ENCODE measurements around the gene PAPSS1. TPM values are rescaled to one million over a fixed set of nuclear protein-coding genes. Genes with fewer than 3 reads are reported as not detected.
"Not testable (repeated sequence)": the region's sequence is repeated elsewhere in the genome, so short reads cannot be mapped to it uniquely, and the experiment has no call there.

The PAPSS1 gene
- total RNA-seq, 6 experiments from 2014 or later: 55.5 to 64.7 (median 62.9) TPM

GRCh38 chr4:107708225-107708624 lies 11.8 kb downstream of the PAPSS1 start:
- no peak overlapping the region for H3K27ac Mint-ChIP-seq

GRCh38 chr4:107705742-107706556 lies 14.1 kb downstream of the PAPSS1 start:
- H3K36me3 Mint-ChIP-seq (ENCODE audit: low read depth): peaks cover 48% of the 10 kb centered on the region
- peaks cover 30% of the 10 kb centered on the region for H3K9me3 Mint-ChIP-seq
- H3K4me1 Mint-ChIP-seq (ENCODE audit: low read depth): peaks cover 29% of the 10 kb centered on the region
- no peak for DNase-seq
- no peak overlapping the region for H3K4me3 Mint-ChIP-seq
- TF ChIP-seq CTCF (IDR thresholded peaks at IDR 0.05): no peak
- H3K27ac Mint-ChIP-seq: no peak overlapping the region
- H3K27me3 Mint-ChIP-seq (ENCODE audit: insufficient read depth): no peaks in the 10 kb centered on the region

More at GRCh38 chr4:107708225-107708624, 11.8 kb downstream of the PAPSS1 start:
- no peak for TF ChIP-seq CTCF (IDR thresholded peaks at IDR 0.05)
- Mint-ChIP-seq H3K9me3 (peaks cover 27% of the 10 kb centered on the region), H3K36me3 (ENCODE audit: low read depth) (peaks cover 45% of the 10 kb centered on the region), H3K4me1 (ENCODE audit: low read depth) (peaks cover 31% of the 10 kb centered on the region), H3K27me3 (ENCODE audit: insufficient read depth) (no peaks in the 10 kb centered on the region), H3K4me3 (no peak overlapping the region)
- no peak for DNase-seq

- Mint-ChIP-seq H3K4me1 (ENCODE audit: low read depth) (peaks cover 32% of the 10 kb centered on the region), H3K9me3 (peaks cover 28% of the 10 kb centered on the region), H3K4me3 (no peak overlapping the region), H3K27ac (no peak overlapping the region), H3K36me3 (ENCODE audit: low read depth) (peaks cover 61% of the 10 kb centered on the region), H3K27me3 (ENCODE audit: insufficient read depth) (no peaks in the 10 kb centered on the region; the same call in 1 of the 2 replicates)
- no peak for DNase-seq
- no peak for TF ChIP-seq CTCF (IDR thresholded peaks at IDR 0.05)
Observed at GRCh38 chr4:107701565-107701964, 18.5 kb downstream of the PAPSS1 start.

- peaks cover 51% of the 10 kb centered on the region for H3K36me3 Mint-ChIP-seq (ENCODE audit: low read depth)
- peak overlapping the region; percentile 28; the same call in 1 of the 2 replicates for H3K4me3 Mint-ChIP-seq
- no peak for TF ChIP-seq CTCF (IDR thresholded peaks at IDR 0.05)
- DNase-seq: no peak
- H3K4me1 Mint-ChIP-seq (ENCODE audit: low read depth): peaks cover 32% of the 10 kb centered on the region
- no peaks in the 10 kb centered on the region; the same call in 1 of the 2 replicates for H3K27me3 Mint-ChIP-seq (ENCODE audit: insufficient read depth)
- peak overlapping the region; percentile 46; the same call in 1 of the 2 replicates for H3K27ac Mint-ChIP-seq
- peaks cover 9% of the 10 kb centered on the region for H3K9me3 Mint-ChIP-seq
Observed at GRCh38 chr4:107699466-107700206, 20.4 kb downstream of the PAPSS1 start.

GRCh38 chr4:107696187-107696586 lies 23.8 kb downstream of the PAPSS1 start:
- Mint-ChIP-seq H3K4me1 (ENCODE audit: low read depth) (peaks cover 22% of the 10 kb centered on the region), H3K36me3 (ENCODE audit: low read depth) (peaks cover 41% of the 10 kb centered on the region)
- H3K27ac Mint-ChIP-seq; H3K9me3 Mint-ChIP-seq; DNase-seq; H3K4me3 Mint-ChIP-seq; H3K27me3 Mint-ChIP-seq (ENCODE audit: insufficient read depth): not testable (repeated sequence)

- Mint-ChIP-seq H3K4me1 (ENCODE audit: low read depth) (no peaks in the 10 kb centered on the region), H3K27me3 (ENCODE audit: insufficient read depth) (no peaks in the 10 kb centered on the region; the same call in 1 of the 2 replicates), H3K9me3 (no peaks in the 10 kb centered on the region), H3K36me3 (ENCODE audit: low read depth) (peaks cover 21% of the 10 kb centered on the region), H3K4me3 (no peak overlapping the region), H3K27ac (no peak overlapping the region)
- DNase-seq: no peak
- TF ChIP-seq CTCF (IDR thresholded peaks at IDR 0.05): no peak
Observed at GRCh38 chr4:107693132-107693531, 26.9 kb downstream of the PAPSS1 start.

Data from HFFc6 (cell line).